SK-N-SH (cell line): Measurements from ENCODE around the gene TCFL5. TPM values are rescaled to one million over a fixed set of nuclear protein-coding genes. Genes with fewer than 3 reads are reported as not detected.

ENCODE experiments used
- CTCF ChIA-PET: fragments of 300-600, 350-600 bp; formaldehyde crosslinking; extraction: SDS; loops from one replicate; lab custom pipeline; 2021; lab: Yijun Ruan, JAX
- POLR2A ChIA-PET: fragments of 350-600 bp; sonication (Branson Sonifier 250); formaldehyde crosslinking; extraction: SDS; loops from one replicate; lab custom pipeline; 2020; ENCODE audit warnings: antibody characterized with exemption, inconsistent platforms; lab: Yijun Ruan, JAX
- DNase-seq: peaks from one replicate; pipeline ENCODE4 v3.0.0; 2012
- H2AFZ ChIP-seq: fragments of 200-600 bp; sonication (generic); 2 replicates; pipeline ENCODE4 v1.8.1; 2016; ENCODE audit warnings: antibody characterized with exemption, mild to moderate bottlenecking, low read depth
- H3F3A ChIP-seq: fragments of 200-600 bp; sonication (generic); replicated peaks from 2 replicates; pipeline ENCODE3; 2016; ENCODE audit warnings: antibody characterized with exemption, mild to moderate bottlenecking; ENCODE audit not compliant: insufficient read depth
- H3K27ac ChIP-seq, 2 experiments: fragments of 200-500 bp in 1 of 2; fragments of 200-600 bp in 1 of 2; sonication (Bioruptor generic) in 1 of 2; sonication (generic), shearing (Covaris generic) in 1 of 2; 2 replicates each; pipeline versions ENCODE4 v1.5.1 to v1.6.1; 2014 to 2016; ENCODE audit warnings: low read depth in 2 of 2, inconsistent platforms in 1 of 2, low read length in 1 of 2, mild to moderate bottlenecking in 1 of 2, mixed read lengths in 1 of 2
- H3K27me3 ChIP-seq: fragments of 200-600 bp; sonication (generic), shearing (Covaris generic); 2 replicates; pipeline ENCODE4 v1.6.1; 2016; ENCODE audit warnings: mixed run types; ENCODE audit not compliant: insufficient read depth
- H3K36me3 ChIP-seq, 2 experiments: fragments of 200-500 bp in 1 of 2; fragments of 200-600 bp in 1 of 2; sonication (Bioruptor generic) in 1 of 2; sonication (generic) in 1 of 2; replicated peaks in 1 of 2; 2 replicates each; pipeline versions ENCODE3 to v1.5.1; 2014 to 2016; ENCODE audit warnings: low read length in 1 of 2, mild to moderate bottlenecking in 1 of 2; ENCODE audit not compliant: insufficient read depth in 2 of 2, control insufficient read depth in 1 of 2
- H3K4me1 ChIP-seq, 2 experiments: fragments of 200-500 bp in 1 of 2; fragments of 200-600 bp in 1 of 2; sonication (Bioruptor generic) in 1 of 2; sonication (generic), shearing (Covaris generic) in 1 of 2; 2 replicates each; pipeline versions ENCODE4 v1.5.1 to v1.6.1; 2014 to 2016; ENCODE audit warnings: low read depth in 1 of 2, low read length in 1 of 2, mixed run types in 1 of 2; ENCODE audit not compliant: insufficient read depth in 2 of 2, control insufficient read depth in 1 of 2
- H3K4me2 ChIP-seq: fragments of 200-600 bp; sonication (generic), shearing (Covaris generic); 2 replicates; pipeline ENCODE4 v1.6.1; 2017; ENCODE audit warnings: mixed run types
- H3K4me3 ChIP-seq, 2 experiments: fragments of 200-500 bp in 1 of 2; fragments of 200-600 bp in 1 of 2; sonication (Bioruptor generic) in 1 of 2; sonication (generic), shearing (Covaris generic) in 1 of 2; 2 replicates each; pipeline versions ENCODE4 v1.5.1 to v1.8.1; 2014 to 2016; ENCODE audit warnings: low read depth in 2 of 2, inconsistent platforms in 1 of 2, low read length in 1 of 2, mild to moderate bottlenecking in 1 of 2, mixed read lengths in 1 of 2, moderate library complexity in 1 of 2
- H3K79me2 ChIP-seq: fragments of 200-600 bp; sonication (generic); 2 replicates; pipeline ENCODE4 v1.8.1; 2017; ENCODE audit warnings: mild to moderate bottlenecking; ENCODE audit not compliant: insufficient read depth
- H3K9ac ChIP-seq: fragments of 200-600 bp; sonication (generic); 2 replicates; pipeline ENCODE4 v1.6.1; 2017; ENCODE audit warnings: mixed run types
- H3K9me2 ChIP-seq: fragments of 200-600 bp; sonication (generic); 2 replicates; pipeline ENCODE4 v1.6.1; 2017; ENCODE audit warnings: mixed run types
- H3K9me3 ChIP-seq: fragments of 200-600 bp; sonication (generic); 2 replicates; pipeline ENCODE4 v1.6.1; 2017; ENCODE audit warnings: mixed run types, mild to moderate bottlenecking, moderate library complexity
- H4K20me1 ChIP-seq: fragments of 200-600 bp; sonication (generic); 2 replicates; pipeline ENCODE4 v1.6.1; 2017; ENCODE audit warnings: mild to moderate bottlenecking, mixed run types; ENCODE audit not compliant: insufficient read depth
- ELF1 ChIP-seq: IDR thresholded peaks from 2 replicates; pipeline ENCODE4 v1.4.0; 2012
- EP300 ChIP-seq, 2 experiments: IDR thresholded peaks; 2 replicates each; pipeline versions ENCODE4 v1.4.0 to v1.6.1; 2012; ENCODE audit warnings: borderline replicate concordance in 1 of 2, low read depth in 1 of 2, low read length in 1 of 2
- GABPA ChIP-seq: IDR thresholded peaks from 2 replicates; pipeline ENCODE4 v1.4.0; 2012; ENCODE audit warnings: low read depth, mild to moderate bottlenecking
- GATA2 ChIP-seq: sonication (generic); formaldehyde crosslinking; IDR thresholded peaks from 2 replicates; pipeline ENCODE4 v1.5.0; 2020; ENCODE audit warnings: mild to moderate bottlenecking, missing genetic modification reagents
- IRF3 ChIP-seq: fragments of 150-350 bp; IDR thresholded peaks from 2 replicates; pipeline ENCODE4 v1.6.1; 2016; ENCODE audit warnings: mild to moderate bottlenecking, low read depth, low read length
- JUND ChIP-seq: IDR thresholded peaks from 2 replicates; pipeline ENCODE4 v1.4.0; 2012
- MAX ChIP-seq: IDR thresholded peaks from 2 replicates; pipeline ENCODE4 v1.4.0; 2012; ENCODE audit warnings: low read depth
- MEF2A ChIP-seq: IDR thresholded peaks from 2 replicates; pipeline ENCODE4 v1.4.0; 2012; ENCODE audit warnings: low read depth, borderline replicate concordance
- NRF1 ChIP-seq: IDR thresholded peaks from 2 replicates; pipeline ENCODE4 v1.6.1; 2012; ENCODE audit warnings: low read depth, mild to moderate bottlenecking, low read length
- PBX3 ChIP-seq: IDR thresholded peaks from 2 replicates; pipeline ENCODE4; 2012
- RXRA ChIP-seq: IDR thresholded peaks from 2 replicates; pipeline ENCODE4 v1.4.0; 2012; ENCODE audit warnings: low read depth, mild to moderate bottlenecking, borderline replicate concordance
- SMC3 ChIP-seq: IDR thresholded peaks from 2 replicates; pipeline ENCODE4 v1.6.1; 2012; ENCODE audit warnings: low read depth, low read length, improper control_type of control experiment
- TAF1 ChIP-seq: IDR thresholded peaks from 2 replicates; pipeline ENCODE4 v1.6.1; 2012; ENCODE audit warnings: low read depth, mild to moderate bottlenecking, low read length, moderate library complexity, borderline replicate concordance
- TCF12 ChIP-seq: IDR thresholded peaks from 2 replicates; pipeline ENCODE4 v1.4.0; 2012
- USF1 ChIP-seq: IDR thresholded peaks from 2 replicates; pipeline ENCODE4 v1.4.0; 2012; ENCODE audit warnings: low read depth, borderline replicate concordance
- YY1 ChIP-seq: IDR thresholded peaks from 2 replicates; pipeline ENCODE4 v1.4.0; 2012; ENCODE audit warnings: low read depth, mild to moderate bottlenecking
- WGBS: methylation state at CpG from one replicate; pipeline ENCODE4 v1.1.6; 2017; ENCODE audit warnings: low lambda C conversion rate; 5-methylcytosine and 5-hydroxymethylcytosine counted together
- polyA plus RNA-seq, 3 experiments: library from polyadenylated mRNA; depleted of rRNA; stranded (reverse); fragments of >200 nt; gene quantifications; 2 replicates each; pipeline ENCODE4 v1.2.3, GENCODE V29; 2012

The TCFL5 gene
- polyA plus RNA-seq, 1 of the 3 experiments (the other 2 are of a cell fraction): 10.1 TPM

- no peak for TF ChIP-seq IRF3
These were observed 44.6 kb upstream of the TCFL5 start (continued) for GRCh38 chr20:62906209-62906608.

GRCh38 chr20:62905536-62906117, 44.0 kb upstream of the TCFL5 start:
- H3K27ac ChIP-seq: no peak overlapping the region
- no peak overlapping the region for H3K4me3 ChIP-seq
- DNase-seq: no peak
- H3K27me3 ChIP-seq: no peaks in the 10 kb centered on the region
- no peak for TF ChIP-seq YY1
- no peak for TF ChIP-seq RXRA
- TF ChIP-seq EP300 (IDR thresholded peaks at IDR 0.05; ENCODE audit: borderline replicate concordance in 1 of 2, low read depth in 1 of 2, low read length in 1 of 2): no peak
- no peak for TF ChIP-seq NRF1
- TF ChIP-seq PBX3: no peak
- TF ChIP-seq, all 33 proteins: peak for 0
- Histone ChIP-seq H3K9me2 (no peaks in the 10 kb centered on the region), H3K36me3 (peaks cover 65 to 96% of the 10 kb centered on the region in 2 experiments), H3F3A (peaks cover 36% of the 10 kb centered on the region), H3K9ac (no peak overlapping the region), H2AFZ (no peak overlapping the region), H3K9me3 (no peaks in the 10 kb centered on the region), H3K79me2 (peaks cover 70% of the 10 kb centered on the region), H4K20me1 (peaks cover 65% of the 10 kb centered on the region), H3K4me1 (peaks cover 1 to 6% of the 10 kb centered on the region in 2 experiments; a peak in 2 of 4 replicates), H3K4me2 (no peak overlapping the region)
- ChIA-PET CTCF (interaction anchor here (9.8 to 9.9 kb wide), 2 partner anchors 15 to 30 kb away, joined by 86 to 127 read pairs; partner anchors contain the start of gene DIDO1), POLR2A (no interaction called here)
- 92% methylated on average over 15 of the region's 17 CpGs for WGBS

GRCh38 chr20:62902926-62903615, 41.4 kb upstream of the TCFL5 start:
- Histone ChIP-seq H3K27me3 (no peaks in the 10 kb centered on the region), H3K27ac (no peak overlapping the region), H4K20me1 (peaks cover 43% of the 10 kb centered on the region), H3K9me2 (no peaks in the 10 kb centered on the region), H2AFZ (no peak overlapping the region), H3K4me2 (no peak overlapping the region), H3K9me3 (no peaks in the 10 kb centered on the region), H3F3A (peaks cover 33% of the 10 kb centered on the region), H3K4me3 (no peak overlapping the region), H3K4me1 (peaks cover 7 to 15% of the 10 kb centered on the region in 2 experiments; a peak in 2 of 4 replicates), H3K36me3 (peaks cover 44 to 77% of the 10 kb centered on the region in 2 experiments), H3K9ac (no peak overlapping the region), H3K79me2 (peaks cover 51% of the 10 kb centered on the region)
- CTCF ChIA-PET: interaction anchor here (1.2 to 9.8 kb wide), 6 partner anchors 12 to 68 kb away, joined by 3 to 181 read pairs (median 41); partner anchors contain the start of gene TCFL5
- DNase-seq: no peak
- POLR2A ChIA-PET: no interaction called here
- 85% methylated on average over 4 of the region's 7 CpGs for WGBS
- TF ChIP-seq GABPA (no peak), TCF12 (no peak), IRF3 (no peak), TAF1 (no peak), EP300 (IDR thresholded peaks at IDR 0.05; ENCODE audit: borderline replicate concordance in 1 of 2, low read depth in 1 of 2, low read length in 1 of 2) (no peak), USF1 (no peak), PBX3 (no peak), JUND (no peak), GATA2 (CRISPR knock-in tag) (no peak), ELF1 (no peak), SMC3 (no peak), MAX (no peak), MEF2A (no peak)
